K562 (cell line): ENCODE measurements around the gene MANEAL. TPM values are rescaled to one million over a fixed set of nuclear protein-coding genes. Genes with fewer than 3 reads are reported as not detected.

Experiments
- ADNP ChIP-seq: fragments of 200-800 bp; sonication (Bioruptor generic); IDR thresholded peaks from 2 replicates; pipeline ENCODE4 v1.6.1; 2016; ENCODE audit warnings: missing genetic modification characterization, missing compliant biosample characterization
- ASH1L ChIP-seq: fragments of 450-650 bp; IDR thresholded peaks from 2 replicates; pipeline ENCODE4 v1.6.1; 2018; ENCODE audit warnings: borderline replicate concordance, mild to moderate bottlenecking, low read depth; ENCODE audit not compliant: partially characterized antibody
- CBX8 ChIP-seq: fragments of 200-600 bp; sonication (generic); IDR thresholded peaks from 2 replicates; pipeline ENCODE4 v1.6.1; 2012; ENCODE audit warnings: borderline replicate concordance, mixed run types, low read depth, mild to moderate bottlenecking, moderate library complexity, mixed read lengths, low read length, control low read depth, inconsistent platforms; ENCODE audit not compliant: poor library complexity, severe bottlenecking; ENCODE audit errors: extremely low read depth
- HMG20B ChIP-seq: fragments of 250-450 bp; sonication (Bioruptor Pico); IDR thresholded peaks from 2 replicates; pipeline ENCODE4 v1.5.0; 2021; ENCODE audit warnings: mild to moderate bottlenecking
- HSF4 ChIP-seq: fragments of 250-450 bp; sonication (Bioruptor Pico); IDR thresholded peaks from 2 replicates; pipeline ENCODE4 v2.1.2; 2022; ENCODE audit warnings: mild to moderate bottlenecking, moderate library complexity, borderline replicate concordance
- KAT8 ChIP-seq: fragments of 450-650 bp; IDR thresholded peaks from 2 replicates; pipeline ENCODE4 v1.6.1; 2016; ENCODE audit warnings: low read depth, mild to moderate bottlenecking
- NFYB ChIP-seq: IDR thresholded peaks from 2 replicates; pipeline ENCODE4 v1.6.1; 2011; ENCODE audit warnings: mild to moderate bottlenecking, moderate library complexity; ENCODE audit not compliant: insufficient read length; ENCODE audit errors: extremely low read depth
- PURB ChIP-seq: sonication (generic); formaldehyde crosslinking; IDR thresholded peaks from 2 replicates; pipeline ENCODE4 v1.9.0; 2021; ENCODE audit warnings: low read depth, mild to moderate bottlenecking, missing genetic modification reagents
- RBBP5 ChIP-seq: fragments of 200-600 bp; sonication (generic); IDR thresholded peaks from 2 replicates; pipeline ENCODE4 v1.6.1; 2012; ENCODE audit warnings: borderline replicate concordance, mild to moderate bottlenecking, low read length, control low read depth, inconsistent platforms; ENCODE audit not compliant: insufficient read depth, poor library complexity, severe bottlenecking
- RBM25 ChIP-seq: fragments of 200-400 bp; formaldehyde crosslinking; IDR thresholded peaks from 2 replicates; pipeline ENCODE4 v1.6.1; 2018; ENCODE audit warnings: low read length, low read depth, moderate library complexity; ENCODE audit not compliant: severe bottlenecking
- SIRT6 ChIP-seq: IDR thresholded peaks from one replicate; pipeline ENCODE4 v1.6.1; 2012; ENCODE audit warnings: low read depth, mild to moderate bottlenecking, control low read depth, inconsistent platforms, low read length, moderate library complexity
- SMARCA5 ChIP-seq: fragments of 450-650 bp; IDR thresholded peaks from 2 replicates; pipeline ENCODE4 v1.6.1; 2016
- SNIP1 ChIP-seq: fragments of 450-650 bp; IDR thresholded peaks from 2 replicates; pipeline ENCODE4 v1.7.1; 2017; ENCODE audit warnings: low read depth, mild to moderate bottlenecking
- TAL1 ChIP-seq: fragments of 450-650 bp; IDR thresholded peaks from 2 replicates; pipeline ENCODE4 v1.6.1; 2016; ENCODE audit warnings: mild to moderate bottlenecking
- ZC3H8 ChIP-seq: fragments of 450-650 bp; IDR thresholded peaks from 2 replicates; pipeline ENCODE4 v1.6.1; 2017
- ZFPM2 ChIP-seq: fragments of 250-450 bp; sonication (Bioruptor Pico); IDR thresholded peaks from 2 replicates; pipeline ENCODE4 v1.5.1; 2022; ENCODE audit warnings: mild to moderate bottlenecking
- ZFX ChIP-seq: sonication (generic); formaldehyde crosslinking; IDR thresholded peaks from 2 replicates; pipeline ENCODE4 v1.8.0; 2022; ENCODE audit warnings: mild to moderate bottlenecking, missing genetic modification reagents, moderate library complexity
- ZNF124 ChIP-seq: sonication (generic); formaldehyde crosslinking; IDR thresholded peaks from 2 replicates; pipeline ENCODE4 v1.8.1; 2022; ENCODE audit warnings: missing genetic modification reagents
- ZNF184 ChIP-seq: sonication (generic); formaldehyde crosslinking; IDR thresholded peaks from 2 replicates; pipeline ENCODE4 v1.5.0; 2020; ENCODE audit warnings: missing genetic modification reagents
- polyA plus RNA-seq, 8 experiments: library from polyadenylated mRNA; depleted of rRNA in 4 of 8; stranded (reverse) in 5 of 8; unstranded in 3 of 8; fragments of >200 nt; fragmentation: Nextera tagmentation in 2 of 8; fragmentation: Illumina TruSeq in 1 of 8; extraction: Ambion mirVana in 2 of 8; extraction: Trizol in 1 of 8; gene quantifications; 2 replicates each; pipeline versions ENCODE4 v1.2.1 to v1.2.3, GENCODE V29; 2011 to 2014; ENCODE audit warnings: inconsistent platforms in 1 of 8, missing spikeins in 1 of 8
- total RNA-seq, 7 experiments: library from RNA; depleted of rRNA in 6 of 7; stranded (reverse); fragments of >200 nt in 6 of 7; fragmentation: Illumina TruSeq in 2 of 7; extraction: Trizol in 2 of 7; gene quantifications; 2 replicates each; pipeline versions ENCODE4 v1.2.1 to v1.2.3, GENCODE V29; 2011 to 2021; ENCODE audit warnings: low replicate concordance in 1 of 7
- TF ChIP-seq, protein P1 (sequence below): fragments of 200-800 bp; sonication (Bioruptor generic); IDR thresholded peaks from 2 replicates; pipeline ENCODE4 v1.6.1; 2017; ENCODE audit warnings: missing genetic modification characterization, missing compliant biosample characterization
- TF ChIP-seq, protein P2 (sequence below): fragments of 450-650 bp; IDR thresholded peaks from 2 replicates; pipeline ENCODE4 v1.6.1; 2018; ENCODE audit not compliant: partially characterized antibody
- TF ChIP-seq, protein P3 (sequence below): IDR thresholded peaks from 2 replicates; pipeline ENCODE4 v1.6.1; 2012; ENCODE audit warnings: low read depth, low read length, improper control_type of control experiment, borderline replicate concordance

The MANEAL gene
- total and polyA plus RNA-seq, 9 of the 15 experiments (the other 6 are each of a cell fraction or from before 2014, with no cell fraction given): 0.37 to 3.2 (median 1.2) TPM

DNA sequence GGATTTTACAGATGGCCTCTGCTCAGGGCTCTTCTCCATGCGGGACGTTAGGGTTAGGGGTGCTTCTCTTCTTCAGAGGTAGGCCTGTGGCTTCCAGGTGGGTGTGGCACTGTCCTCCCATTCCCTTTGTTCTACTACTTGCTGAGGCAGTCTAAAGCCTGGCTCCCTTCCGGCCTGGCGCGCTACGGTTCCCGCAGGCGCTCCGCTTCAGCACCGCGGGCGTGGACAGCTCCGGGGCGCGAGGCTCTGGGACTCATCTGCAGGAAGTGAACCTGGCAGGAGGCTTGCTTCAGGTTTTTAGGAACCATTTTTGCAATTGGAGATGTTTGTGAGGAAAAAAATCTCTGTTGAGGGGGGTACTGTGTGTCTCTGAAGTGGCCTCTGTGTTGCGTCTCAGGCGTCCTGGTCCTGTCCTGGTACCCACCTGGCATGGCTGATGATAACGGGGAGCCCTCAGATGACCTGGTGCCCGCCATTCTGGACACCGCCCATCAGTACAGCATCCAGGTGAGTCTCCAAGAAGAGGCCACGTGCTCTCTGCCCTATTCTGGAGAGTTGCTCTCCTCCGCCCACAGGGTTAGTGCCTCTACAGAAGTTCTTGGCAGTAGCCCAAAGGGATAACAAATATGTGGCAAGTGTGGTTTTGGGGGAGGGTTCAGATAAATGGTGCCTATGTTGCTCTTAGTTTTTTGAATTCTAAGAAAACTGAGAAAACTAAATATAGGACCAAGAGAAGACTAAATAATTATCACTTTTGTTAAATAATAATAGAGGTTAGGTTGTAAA lies 1.9 kb downstream of the MANEAL start (continued):
- TF ChIP-seq, protein P1, sequence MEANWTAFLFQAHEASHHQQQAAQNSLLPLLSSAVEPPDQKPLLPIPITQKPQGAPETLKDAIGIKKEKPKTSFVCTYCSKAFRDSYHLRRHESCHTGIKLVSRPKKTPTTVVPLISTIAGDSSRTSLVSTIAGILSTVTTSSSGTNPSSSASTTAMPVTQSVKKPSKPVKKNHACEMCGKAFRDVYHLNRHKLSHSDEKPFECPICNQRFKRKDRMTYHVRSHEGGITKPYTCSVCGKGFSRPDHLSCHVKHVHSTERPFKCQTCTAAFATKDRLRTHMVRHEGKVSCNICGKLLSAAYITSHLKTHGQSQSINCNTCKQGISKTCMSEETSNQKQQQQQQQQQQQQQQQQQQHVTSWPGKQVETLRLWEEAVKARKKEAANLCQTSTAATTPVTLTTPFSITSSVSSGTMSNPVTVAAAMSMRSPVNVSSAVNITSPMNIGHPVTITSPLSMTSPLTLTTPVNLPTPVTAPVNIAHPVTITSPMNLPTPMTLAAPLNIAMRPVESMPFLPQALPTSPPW (CRISPR knock-in tag): peak; percentile 9; the same call in 1 of the 2 replicates
- TF ChIP-seq, protein P2, sequence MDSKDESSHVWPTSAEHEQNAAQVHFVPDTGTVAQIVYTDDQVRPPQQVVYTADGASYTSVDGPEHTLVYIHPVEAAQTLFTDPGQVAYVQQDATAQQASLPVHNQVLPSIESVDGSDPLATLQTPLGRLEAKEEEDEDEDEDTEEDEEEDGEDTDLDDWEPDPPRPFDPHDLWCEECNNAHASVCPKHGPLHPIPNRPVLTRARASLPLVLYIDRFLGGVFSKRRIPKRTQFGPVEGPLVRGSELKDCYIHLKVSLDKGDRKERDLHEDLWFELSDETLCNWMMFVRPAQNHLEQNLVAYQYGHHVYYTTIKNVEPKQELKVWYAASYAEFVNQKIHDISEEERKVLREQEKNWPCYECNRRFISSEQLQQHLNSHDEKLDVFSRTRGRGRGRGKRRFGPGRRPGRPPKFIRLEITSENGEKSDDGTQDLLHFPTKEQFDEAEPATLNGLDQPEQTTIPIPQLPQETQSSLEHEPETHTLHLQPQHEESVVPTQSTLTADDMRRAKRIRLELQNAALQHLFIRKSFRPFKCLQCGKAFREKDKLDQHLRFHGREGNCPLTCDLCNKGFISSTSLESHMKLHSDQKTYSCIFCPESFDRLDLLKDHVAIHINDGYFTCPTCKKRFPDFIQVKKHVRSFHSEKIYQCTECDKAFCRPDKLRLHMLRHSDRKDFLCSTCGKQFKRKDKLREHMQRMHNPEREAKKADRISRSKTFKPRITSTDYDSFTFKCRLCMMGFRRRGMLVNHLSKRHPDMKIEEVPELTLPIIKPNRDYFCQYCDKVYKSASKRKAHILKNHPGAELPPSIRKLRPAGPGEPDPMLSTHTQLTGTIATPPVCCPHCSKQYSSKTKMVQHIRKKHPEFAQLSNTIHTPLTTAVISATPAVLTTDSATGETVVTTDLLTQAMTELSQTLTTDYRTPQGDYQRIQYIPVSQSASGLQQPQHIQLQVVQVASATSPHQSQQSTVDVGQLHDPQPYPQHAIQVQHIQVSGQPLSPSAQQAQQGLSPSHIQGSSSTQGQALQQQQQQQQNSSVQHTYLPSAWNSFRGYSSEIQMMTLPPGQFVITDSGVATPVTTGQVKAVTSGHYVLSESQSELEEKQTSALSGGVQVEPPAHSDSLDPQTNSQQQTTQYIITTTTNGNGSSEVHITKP: no peak
- TF ChIP-seq TAL1 (no peak), ZFPM2 (CRISPR knock-in tag) (no peak), SMARCA5 (no peak), ZNF124 (CRISPR knock-in tag) (no peak), ZC3H8 (no peak), ASH1L (no peak), ZNF184 (no peak), ADNP (tag) (no peak), NFYB (no peak), PURB (CRISPR knock-in tag) (no peak), SIRT6 (no peak), RBM25 (no peak), CBX8 (no peak), KAT8 (no peak), HSF4 (no peak), SNIP1 (no peak), HMG20B (CRISPR knock-in tag) (no peak), ZFX (no peak), RBBP5 (no peak)
- TF ChIP-seq, protein P3, sequence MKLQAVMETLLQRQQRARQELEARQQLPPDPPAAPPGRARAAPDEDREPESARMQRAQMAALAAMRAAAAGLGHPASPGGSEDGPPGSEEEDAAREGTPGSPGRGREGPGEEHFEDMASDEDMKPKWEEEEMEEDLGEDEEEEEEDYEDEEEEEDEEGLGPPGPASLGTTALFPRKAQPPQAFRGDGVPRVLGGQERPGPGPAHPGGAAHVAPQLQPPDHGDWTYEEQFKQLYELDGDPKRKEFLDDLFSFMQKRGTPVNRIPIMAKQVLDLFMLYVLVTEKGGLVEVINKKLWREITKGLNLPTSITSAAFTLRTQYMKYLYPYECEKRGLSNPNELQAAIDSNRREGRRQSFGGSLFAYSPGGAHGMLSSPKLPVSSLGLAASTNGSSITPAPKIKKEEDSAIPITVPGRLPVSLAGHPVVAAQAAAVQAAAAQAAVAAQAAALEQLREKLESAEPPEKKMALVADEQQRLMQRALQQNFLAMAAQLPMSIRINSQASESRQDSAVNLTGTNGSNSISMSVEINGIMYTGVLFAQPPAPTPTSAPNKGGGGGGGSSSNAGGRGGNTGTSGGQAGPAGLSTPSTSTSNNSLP: no peak
